Large intestine (tissue), 3 donors: ENCODE results near the gene TTLL7. TPM values are rescaled to one million over a fixed set of nuclear protein-coding genes. Genes with fewer than 3 reads are reported as not detected.

Experiments
- DNase-seq, 2 donors: peaks; one replicate each; pipeline versions ENCODE4 v3.0.0 to v3.0.0-alpha.2; 2013
- H3K27ac ChIP-seq: one replicate; pipeline ENCODE4 v1.5.1; 2013; ENCODE audit warnings: low read length
- H3K27me3 ChIP-seq: 2 replicates; pipeline ENCODE4 v1.6.1; 2013; ENCODE audit warnings: low read length; ENCODE audit not compliant: control insufficient read depth, insufficient read depth
- H3K36me3 ChIP-seq: 2 replicates; pipeline ENCODE4 v1.6.1; 2013; ENCODE audit warnings: low read length; ENCODE audit not compliant: control insufficient read depth, insufficient read depth
- H3K4me1 ChIP-seq: one replicate; pipeline ENCODE4 v1.6.1; 2013; ENCODE audit warnings: low read length; ENCODE audit not compliant: control insufficient read depth, insufficient read depth
- H3K4me3 ChIP-seq: one replicate; pipeline ENCODE4 v1.5.1; 2013; ENCODE audit warnings: low read length
- H3K9me3 ChIP-seq: one replicate; pipeline ENCODE4 v1.6.1; 2013; ENCODE audit warnings: mild to moderate bottlenecking, low read depth, low read length, moderate library complexity; ENCODE audit not compliant: control insufficient read depth
- WGBS: methylation state at CpG from one replicate; pipeline ENCODE4 v1.1.5; 2013; ENCODE audit warnings: low lambda C conversion rate; ENCODE audit not compliant: insufficient coverage; 5-methylcytosine and 5-hydroxymethylcytosine counted together
- polyA plus RNA-seq: library from polyadenylated mRNA; unstranded; fragments of 120-200 nt; gene quantifications from one replicate; pipeline ENCODE4 v1.2.1, GENCODE V29; 2013

The TTLL7 gene
- polyA plus RNA-seq, 1 donor, result 6.3 TPM

DNA sequence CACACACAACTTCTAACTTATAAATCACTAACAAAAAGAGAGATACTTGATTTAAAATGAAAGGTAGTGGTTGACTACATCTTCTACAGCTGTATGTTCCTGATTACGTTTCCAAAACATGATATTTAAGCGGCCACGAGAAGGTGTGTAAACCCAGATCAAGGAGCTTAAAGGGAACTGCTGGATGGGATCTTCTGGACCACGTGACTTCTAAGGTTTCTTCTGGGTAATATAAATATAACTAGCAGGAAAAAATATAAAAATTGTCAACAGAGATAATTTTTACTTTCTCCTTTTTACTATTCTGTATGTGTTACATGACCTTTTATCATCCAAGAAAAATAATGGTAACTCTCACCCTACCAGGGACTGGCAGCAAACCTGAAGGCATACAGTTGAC lies 66.2 kb downstream of the TTLL7 start:
- H3K4me3 ChIP-seq, result no peak overlapping the region
- no peak overlapping the region for H3K27ac ChIP-seq
- no peaks in the 10 kb centered on the region for H3K9me3 ChIP-seq
- no peak for DNase-seq
- no peaks in the 10 kb centered on the region for H3K36me3 ChIP-seq
- no peaks in the 10 kb centered on the region for H3K4me1 ChIP-seq
- WGBS, result 50% methylated on average over 1 of the region's 4 CpGs
- H3K27me3 ChIP-seq, result no peaks in the 10 kb centered on the region

DNA sequence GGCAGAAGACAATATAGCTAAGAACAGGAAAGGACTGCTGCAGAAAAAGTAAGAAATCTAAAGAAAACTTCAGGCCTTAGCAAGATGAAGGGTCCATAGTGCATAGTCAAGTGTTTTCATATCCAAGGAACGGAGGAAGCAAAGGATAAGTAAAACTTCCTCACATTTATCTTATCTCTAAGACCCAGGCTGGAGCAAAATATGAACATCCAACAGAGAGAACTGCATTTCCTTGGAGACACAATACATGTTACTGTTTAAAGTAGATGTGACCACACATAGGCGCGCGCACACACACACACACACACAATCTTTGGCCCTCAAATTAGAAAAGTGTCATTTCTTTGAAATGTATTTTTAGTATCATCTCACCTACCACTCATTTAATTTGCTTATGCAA lies 66.7 kb downstream of the TTLL7 start:
- H3K4me1 ChIP-seq, result no peaks in the 10 kb centered on the region
- DNase-seq, result no peak
- WGBS, result no CpG with 5 or more reads among the region's 4 CpGs
- no peak overlapping the region for H3K4me3 ChIP-seq
- H3K36me3 ChIP-seq, result no peaks in the 10 kb centered on the region
- H3K9me3 ChIP-seq, result no peaks in the 10 kb centered on the region
- no peak overlapping the region for H3K27ac ChIP-seq
- no peaks in the 10 kb centered on the region for H3K27me3 ChIP-seq

DNA sequence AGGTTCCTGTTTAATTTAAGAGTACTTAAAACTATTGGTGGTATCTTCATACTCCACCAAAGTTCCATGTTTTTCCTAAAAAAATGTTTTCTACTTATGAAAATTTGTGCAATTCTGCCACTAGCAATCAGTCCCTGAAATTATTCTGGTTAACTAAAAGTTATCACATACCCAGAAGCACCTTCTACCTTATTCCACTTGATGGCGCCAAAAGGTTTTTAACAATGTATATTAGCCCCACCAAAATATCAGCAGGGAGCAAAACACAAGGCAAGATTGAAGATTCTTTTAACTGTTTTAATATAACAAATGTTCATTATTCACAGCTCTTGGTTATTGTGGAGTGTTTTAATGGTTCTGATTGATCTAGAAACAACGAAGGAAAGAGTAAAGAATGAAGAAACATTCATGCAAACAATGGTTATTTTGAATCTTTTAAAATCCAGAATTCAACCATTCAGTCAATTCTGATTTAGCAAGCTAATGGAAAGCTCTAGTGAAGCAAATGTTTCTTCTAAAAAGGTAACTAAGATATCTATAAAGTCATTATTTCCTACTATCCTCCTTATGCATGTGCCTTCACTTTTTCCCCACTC lies 67.2 kb downstream of the TTLL7 start:
- Histone ChIP-seq H3K27me3 (no peaks in the 10 kb centered on the region), H3K4me1 (no peaks in the 10 kb centered on the region), H3K4me3 (no peak overlapping the region), H3K9me3 (no peaks in the 10 kb centered on the region), H3K27ac (no peak overlapping the region), H3K36me3 (no peaks in the 10 kb centered on the region)
- peak; percentile 8 to 9 for DNase-seq
- WGBS, result no CpG with 5 or more reads among the region's 2 CpGs

DNA sequence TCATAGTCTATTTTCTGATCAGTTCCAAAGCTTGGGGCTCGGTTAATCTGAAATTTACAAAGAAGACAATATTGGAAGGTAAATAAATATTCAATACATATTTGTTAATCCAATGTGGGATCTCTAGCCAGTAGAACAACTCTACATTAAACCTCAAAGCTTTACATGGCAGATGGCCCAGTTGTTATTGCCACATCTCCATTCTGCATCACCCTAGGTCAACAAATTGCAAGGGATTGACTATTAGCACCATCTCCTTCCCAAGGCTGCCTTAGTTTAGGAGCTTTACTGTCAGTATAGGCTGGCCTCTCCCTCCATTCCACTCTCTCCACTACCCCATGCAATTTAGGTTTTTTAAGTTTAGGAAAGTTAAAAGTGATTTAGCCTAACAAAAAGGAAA lies 69.7 kb downstream of the TTLL7 start:
- no peak overlapping the region for H3K4me3 ChIP-seq
- no peaks in the 10 kb centered on the region for H3K4me1 ChIP-seq
- WGBS, result 80% methylated on average over 1 of the region's 1 CpG
- no peaks in the 10 kb centered on the region for H3K36me3 ChIP-seq
- H3K9me3 ChIP-seq, result no peaks in the 10 kb centered on the region
- DNase-seq, result no peak
- no peak overlapping the region for H3K27ac ChIP-seq
- no peaks in the 10 kb centered on the region for H3K27me3 ChIP-seq

DNA sequence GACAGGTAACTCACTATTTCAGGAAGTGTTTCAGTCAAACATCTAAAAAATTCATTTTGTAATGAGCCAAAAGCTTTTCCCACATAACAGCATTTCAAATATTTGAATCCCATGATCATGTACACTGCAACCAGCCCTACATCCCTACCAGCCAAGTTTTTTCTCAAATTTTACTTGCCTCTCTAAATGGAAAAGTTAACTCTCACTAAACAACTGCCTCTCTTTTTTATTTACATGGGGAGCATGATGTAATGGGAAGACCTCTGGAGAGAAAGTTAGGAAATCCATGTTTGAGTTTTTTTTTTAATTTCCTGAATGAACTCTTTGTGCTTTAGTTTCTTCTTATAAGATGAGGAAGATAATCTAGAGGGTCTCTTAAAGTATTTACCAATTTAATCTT lies 70.5 kb downstream of the TTLL7 start:
- no peak overlapping the region for H3K27ac ChIP-seq
- DNase-seq, result no peak
- H3K27me3 ChIP-seq, result no peaks in the 10 kb centered on the region
- no peaks in the 10 kb centered on the region for H3K36me3 ChIP-seq
- no peaks in the 10 kb centered on the region for H3K4me1 ChIP-seq
- H3K9me3 ChIP-seq, result no peaks in the 10 kb centered on the region
- no peak overlapping the region for H3K4me3 ChIP-seq

DNA sequence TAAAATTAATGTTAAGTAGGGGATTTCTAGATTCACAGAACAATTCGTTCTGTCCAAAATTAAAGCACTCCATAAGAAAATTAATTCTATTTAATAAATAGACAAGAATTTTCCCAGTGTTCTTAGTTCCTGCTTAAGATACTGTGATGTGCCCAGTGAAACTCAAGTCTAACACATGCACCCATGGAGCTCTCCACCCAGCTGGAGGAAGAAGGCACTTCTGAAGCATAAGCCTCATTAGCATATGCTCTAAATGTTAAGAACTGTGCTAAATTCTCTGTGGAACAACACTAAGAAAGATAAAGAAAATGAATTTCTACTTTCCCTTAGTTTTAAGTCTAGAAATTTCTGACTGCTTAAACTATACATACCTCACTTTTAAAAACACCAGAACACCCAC lies 71.2 kb downstream of the TTLL7 start:
- H3K27ac ChIP-seq, result no peak overlapping the region
- WGBS, result no CpG with 5 or more reads among the region's 1 CpG

DNA sequence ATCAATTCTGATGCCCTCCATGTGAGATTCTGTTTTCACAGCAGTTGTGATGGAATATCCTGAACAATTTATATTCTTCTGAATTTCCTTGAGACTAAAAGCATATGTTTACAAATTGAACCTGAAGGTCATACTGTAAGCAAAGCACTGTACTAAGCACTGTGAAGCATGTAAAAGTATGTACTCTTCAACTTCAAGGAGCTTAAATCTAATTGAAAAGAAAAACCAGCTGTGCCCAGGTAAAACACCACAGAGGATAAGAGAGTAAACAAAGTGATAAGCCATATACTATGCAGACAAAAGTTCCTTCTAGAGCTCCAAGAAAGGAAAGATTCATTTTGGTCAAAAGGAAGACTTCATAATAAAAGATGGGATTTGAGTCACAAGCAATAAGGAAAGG lies 71.9 kb downstream of the TTLL7 start:
- Histone ChIP-seq H3K36me3 (no peaks in the 10 kb centered on the region), H3K4me3 (no peak overlapping the region), H3K27me3 (no peaks in the 10 kb centered on the region), H3K9me3 (no peaks in the 10 kb centered on the region), H3K4me1 (no peaks in the 10 kb centered on the region), H3K27ac (no peak overlapping the region)
- no peak for DNase-seq

More for the DNA sequence above, 71.2 kb downstream of the TTLL7 start:
- H3K4me3 ChIP-seq, result no peak overlapping the region
- H3K4me1 ChIP-seq, result no peaks in the 10 kb centered on the region
- DNase-seq, result no peak
- no peaks in the 10 kb centered on the region for H3K36me3 ChIP-seq
- H3K9me3 ChIP-seq, result no peaks in the 10 kb centered on the region
- no peaks in the 10 kb centered on the region for H3K27me3 ChIP-seq

DNA sequence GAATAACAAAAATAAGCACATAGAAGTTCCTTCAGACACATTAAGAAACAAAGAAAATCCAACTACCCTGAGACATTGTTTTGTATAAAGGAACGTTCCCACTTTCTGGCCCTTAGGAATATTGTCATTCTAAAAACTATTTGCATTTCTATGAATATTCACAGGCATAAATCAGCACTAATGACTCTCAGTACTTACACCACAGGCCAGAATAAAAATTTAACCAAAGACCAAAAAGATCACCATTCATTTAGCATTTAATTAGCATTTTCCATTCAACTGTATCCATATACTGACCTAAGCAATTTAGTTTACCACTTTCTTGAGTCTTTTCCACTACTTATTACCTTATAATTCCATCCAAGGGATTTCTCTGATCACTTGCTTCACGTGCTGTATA lies 75.4 kb downstream of the TTLL7 start:
- H3K27ac ChIP-seq, result no peak overlapping the region
- no peak for DNase-seq
- H3K27me3 ChIP-seq, result no peaks in the 10 kb centered on the region
- no peaks in the 10 kb centered on the region for H3K4me1 ChIP-seq
- H3K36me3 ChIP-seq, result no peaks in the 10 kb centered on the region
- no peaks in the 10 kb centered on the region for H3K9me3 ChIP-seq
- WGBS, result no CpG with 5 or more reads among the region's 2 CpGs
- H3K4me3 ChIP-seq, result no peak overlapping the region

DNA sequence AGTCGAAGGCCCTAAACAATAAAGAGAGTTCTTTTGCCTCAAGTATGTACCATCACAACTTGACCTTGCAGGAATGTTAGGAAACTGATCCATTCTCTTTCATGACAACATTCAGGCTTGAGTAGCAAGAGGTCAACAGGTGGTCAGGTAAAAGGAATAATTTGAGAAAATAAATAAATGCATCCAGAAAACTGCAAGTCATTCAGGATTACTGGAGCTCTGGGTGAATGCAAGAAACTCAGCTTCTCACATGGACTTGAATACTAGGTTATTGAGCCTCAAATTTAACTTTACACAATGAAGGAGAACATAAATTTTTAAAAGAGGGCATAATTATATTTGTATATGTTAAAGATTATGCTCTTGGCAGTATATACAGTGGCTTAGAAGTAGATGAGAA lies 76.5 kb downstream of the TTLL7 start:
- Histone ChIP-seq H3K27ac (no peak overlapping the region), H3K4me1 (no peaks in the 10 kb centered on the region), H3K9me3 (no peaks in the 10 kb centered on the region), H3K4me3 (no peak overlapping the region), H3K36me3 (no peaks in the 10 kb centered on the region), H3K27me3 (no peaks in the 10 kb centered on the region)
- DNase-seq, result no peak
- WGBS, result no CpG with 5 or more reads among the region's 1 CpG

DNA sequence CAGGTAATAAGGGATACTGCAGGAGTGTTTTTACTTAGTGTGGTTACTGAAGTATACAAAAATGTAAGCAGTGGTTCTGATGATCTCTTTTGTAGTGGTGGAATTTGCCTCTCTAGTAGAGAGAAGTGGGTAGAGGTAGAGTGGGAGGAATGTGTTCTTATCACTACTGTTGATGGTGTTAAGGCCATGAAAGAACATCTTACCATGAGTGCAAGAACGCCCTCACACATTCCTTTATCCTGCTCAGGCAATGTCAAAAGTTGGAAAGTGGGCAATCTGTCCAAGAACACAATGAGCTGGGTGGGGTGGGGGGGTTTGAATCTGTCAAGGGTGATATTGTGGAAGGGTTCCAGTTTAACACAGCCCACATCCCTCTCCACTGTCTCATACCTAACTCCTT lies 78.6 kb downstream of the TTLL7 start:
- no peaks in the 10 kb centered on the region for H3K4me1 ChIP-seq
- H3K27me3 ChIP-seq, result no peaks in the 10 kb centered on the region
- H3K27ac ChIP-seq, result no peak overlapping the region
- DNase-seq, result no peak
- no peak overlapping the region for H3K4me3 ChIP-seq
- no peaks in the 10 kb centered on the region for H3K36me3 ChIP-seq
- H3K9me3 ChIP-seq, result no peaks in the 10 kb centered on the region
- WGBS, result no CpG with 5 or more reads among the region's 1 CpG

DNA sequence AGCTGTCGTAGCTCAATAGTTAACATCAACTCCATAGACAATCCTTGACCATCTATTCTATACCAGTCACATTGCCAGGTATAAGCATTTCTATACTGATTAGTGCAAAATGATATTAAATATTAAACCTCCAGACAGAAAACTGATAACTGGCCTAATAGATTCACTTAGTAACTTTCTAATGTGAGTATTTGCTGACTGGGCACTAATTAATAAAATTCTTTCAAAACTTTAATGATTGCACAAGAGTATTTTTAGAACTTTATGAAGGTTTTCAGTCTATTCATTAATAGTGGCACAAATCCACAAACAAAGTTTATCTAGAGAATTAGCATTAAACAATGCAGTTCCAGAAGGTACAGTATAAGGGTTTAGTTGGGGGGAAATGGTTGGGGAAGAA lies 79.1 kb downstream of the TTLL7 start:
- DNase-seq, result no peak
- Histone ChIP-seq H3K36me3 (no peaks in the 10 kb centered on the region), H3K9me3 (no peaks in the 10 kb centered on the region), H3K4me1 (no peaks in the 10 kb centered on the region), H3K27ac (no peak overlapping the region), H3K4me3 (no peak overlapping the region), H3K27me3 (no peaks in the 10 kb centered on the region)
- 100% methylated on average over 1 of the region's 1 CpG for WGBS
